Measurements from ENCODE around the gene VSTM4.

The VSTM4 gene

DNA sequence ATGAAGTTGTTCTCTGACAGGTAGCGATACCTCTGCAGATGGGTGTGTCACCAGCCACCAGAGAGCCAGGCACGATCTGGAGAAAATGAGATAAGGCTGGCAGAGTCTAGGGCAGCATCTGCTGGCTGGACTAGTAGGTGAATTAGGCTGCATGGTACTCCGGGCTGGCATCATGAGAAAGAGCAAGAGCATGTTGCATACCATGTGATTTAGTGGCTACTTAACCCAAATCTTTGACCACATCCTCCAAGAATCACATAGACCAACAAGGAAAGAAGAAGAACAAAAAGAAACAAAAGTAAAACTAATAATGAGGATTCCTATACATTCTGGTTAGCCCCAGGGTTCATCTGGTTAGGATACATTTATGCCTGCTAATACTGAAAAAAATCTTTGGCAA lies 41.9 kb upstream of the VSTM4 start:
- H3K79me2 ChIP-seq (ENCODE audit: insufficient read depth, low read length) = no peaks in the 10 kb centered on the region
- no peak overlapping the region for H3K4me2 ChIP-seq (ENCODE audit: insufficient read depth, low read length)
- H3K4me3 ChIP-seq (ENCODE audit: low read depth in 1 of 2, low read length in 2 of 2) = no peak overlapping the region
- H3K9ac ChIP-seq (ENCODE audit: low read depth, low read length) = no peak overlapping the region
- no peaks in the 10 kb centered on the region for H3K9me3 ChIP-seq (ENCODE audit: insufficient read depth, low read length, severe bottlenecking)
- no peak overlapping the region for H2AFZ ChIP-seq (ENCODE audit: low read depth, low read length)
- no peaks in the 10 kb centered on the region for H3K27me3 ChIP-seq (ENCODE audit: insufficient read depth, low read length, poor library complexity)
- peaks cover 20% of the 10 kb centered on the region for H3K4me1 ChIP-seq (ENCODE audit: insufficient read depth, low read length)
- ATAC-seq (ENCODE audit: insufficient read depth, low read depth) (no peak), DNase-seq (no peak)
- TF ChIP-seq EZH2 (IDR thresholded peaks at IDR 0.05; ENCODE audit: borderline replicate concordance, low read depth, low read length, severe bottlenecking) = no peak
- TF ChIP-seq, protein P1, sequence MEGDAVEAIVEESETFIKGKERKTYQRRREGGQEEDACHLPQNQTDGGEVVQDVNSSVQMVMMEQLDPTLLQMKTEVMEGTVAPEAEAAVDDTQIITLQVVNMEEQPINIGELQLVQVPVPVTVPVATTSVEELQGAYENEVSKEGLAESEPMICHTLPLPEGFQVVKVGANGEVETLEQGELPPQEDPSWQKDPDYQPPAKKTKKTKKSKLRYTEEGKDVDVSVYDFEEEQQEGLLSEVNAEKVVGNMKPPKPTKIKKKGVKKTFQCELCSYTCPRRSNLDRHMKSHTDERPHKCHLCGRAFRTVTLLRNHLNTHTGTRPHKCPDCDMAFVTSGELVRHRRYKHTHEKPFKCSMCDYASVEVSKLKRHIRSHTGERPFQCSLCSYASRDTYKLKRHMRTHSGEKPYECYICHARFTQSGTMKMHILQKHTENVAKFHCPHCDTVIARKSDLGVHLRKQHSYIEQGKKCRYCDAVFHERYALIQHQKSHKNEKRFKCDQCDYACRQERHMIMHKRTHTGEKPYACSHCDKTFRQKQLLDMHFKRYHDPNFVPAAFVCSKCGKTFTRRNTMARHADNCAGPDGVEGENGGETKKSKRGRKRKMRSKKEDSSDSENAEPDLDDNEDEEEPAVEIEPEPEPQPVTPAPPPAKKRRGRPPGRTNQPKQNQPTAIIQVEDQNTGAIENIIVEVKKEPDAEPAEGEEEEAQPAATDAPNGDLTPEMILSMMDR (IDR thresholded peaks at IDR 0.05; ENCODE audit: borderline replicate concordance, extremely low read depth, low read length, poor library complexity, severe bottlenecking) = no peak
- no peaks in the 10 kb centered on the region for H3K36me3 ChIP-seq (ENCODE audit: insufficient read depth, low read length)
- H4K20me1 ChIP-seq (ENCODE audit: insufficient read depth, low read length) = no peaks in the 10 kb centered on the region
- no peak overlapping the region for H3K27ac ChIP-seq (ENCODE audit: low read length)

DNA sequence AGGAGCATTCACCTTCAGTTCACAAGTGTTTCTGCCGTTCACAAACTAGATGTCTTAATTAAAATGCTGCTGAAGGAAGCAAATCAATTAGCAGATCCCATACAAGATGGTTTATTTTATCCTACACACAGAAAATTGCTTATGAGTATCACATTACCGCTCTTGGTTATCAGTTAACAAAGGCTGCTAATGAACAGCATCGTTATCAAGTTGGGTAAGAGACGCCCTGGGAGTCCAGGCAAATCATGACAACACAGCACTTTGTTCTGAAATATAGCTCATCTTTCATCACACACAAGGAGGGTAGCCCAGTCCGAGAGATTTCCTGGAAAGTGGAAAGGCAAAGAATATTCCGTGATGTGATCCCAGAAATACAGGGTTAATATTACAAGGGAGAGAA lies 39.3 kb upstream of the VSTM4 start:
- Histone ChIP-seq H2AFZ (ENCODE audit: low read depth, low read length) (no peak overlapping the region), H3K36me3 (ENCODE audit: insufficient read depth, low read length) (no peaks in the 10 kb centered on the region), H3K4me2 (ENCODE audit: insufficient read depth, low read length) (no peak overlapping the region), H3K79me2 (ENCODE audit: insufficient read depth, low read length) (no peaks in the 10 kb centered on the region), H3K27me3 (ENCODE audit: insufficient read depth, low read length, poor library complexity) (no peaks in the 10 kb centered on the region), H3K9me3 (ENCODE audit: insufficient read depth, low read length, severe bottlenecking) (no peaks in the 10 kb centered on the region), H4K20me1 (ENCODE audit: insufficient read depth, low read length) (no peaks in the 10 kb centered on the region), H3K9ac (ENCODE audit: low read depth, low read length) (no peak overlapping the region), H3K4me3 (ENCODE audit: low read depth in 1 of 2, low read length in 2 of 2) (no peak overlapping the region), H3K27ac (ENCODE audit: low read length) (no peak overlapping the region), H3K4me1 (ENCODE audit: insufficient read depth, low read length) (peaks cover 28% of the 10 kb centered on the region)
- no peak for TF ChIP-seq EZH2 (IDR thresholded peaks at IDR 0.05; ENCODE audit: borderline replicate concordance, low read depth, low read length, severe bottlenecking)
- TF ChIP-seq, protein P1 (IDR thresholded peaks at IDR 0.05; ENCODE audit: borderline replicate concordance, extremely low read depth, low read length, poor library complexity, severe bottlenecking) = no peak
- DNase-seq (no peak), ATAC-seq (ENCODE audit: insufficient read depth, low read depth) (no peak)

DNA sequence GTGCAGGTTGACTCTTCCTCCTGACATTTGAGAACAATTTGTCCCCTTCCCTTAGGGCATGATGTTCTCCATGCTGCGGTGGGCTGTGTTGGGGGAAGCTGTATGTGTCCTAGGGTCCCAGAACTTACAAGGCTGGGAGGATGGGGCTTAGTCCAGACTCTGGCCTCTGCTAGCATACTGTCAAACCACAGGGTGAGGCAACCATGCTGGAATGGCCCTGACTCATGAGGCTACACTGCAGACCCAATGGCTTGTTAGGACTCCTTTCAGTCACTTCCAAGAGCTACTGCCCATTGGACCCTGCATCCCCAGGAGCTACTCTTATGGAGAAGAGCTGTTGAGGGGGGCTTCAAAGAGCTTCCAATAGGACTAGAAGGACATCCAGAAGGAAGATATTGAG lies 38.6 kb upstream of the VSTM4 start:
- Histone ChIP-seq H3K9ac (ENCODE audit: low read depth, low read length) (no peak overlapping the region), H3K27ac (ENCODE audit: low read length) (no peak overlapping the region), H3K4me3 (ENCODE audit: low read depth in 1 of 2, low read length in 2 of 2) (no peak overlapping the region), H3K4me1 (ENCODE audit: insufficient read depth, low read length) (peaks cover 23% of the 10 kb centered on the region), H4K20me1 (ENCODE audit: insufficient read depth, low read length) (no peaks in the 10 kb centered on the region), H2AFZ (ENCODE audit: low read depth, low read length) (no peak overlapping the region), H3K4me2 (ENCODE audit: insufficient read depth, low read length) (no peak overlapping the region), H3K27me3 (ENCODE audit: insufficient read depth, low read length, poor library complexity) (no peaks in the 10 kb centered on the region), H3K9me3 (ENCODE audit: insufficient read depth, low read length, severe bottlenecking) (no peaks in the 10 kb centered on the region), H3K79me2 (ENCODE audit: insufficient read depth, low read length) (no peaks in the 10 kb centered on the region), H3K36me3 (ENCODE audit: insufficient read depth, low read length) (no peaks in the 10 kb centered on the region)
- ATAC-seq (ENCODE audit: insufficient read depth, low read depth) (no peak), DNase-seq (no peak)
- no peak for TF ChIP-seq EZH2 (IDR thresholded peaks at IDR 0.05; ENCODE audit: borderline replicate concordance, low read depth, low read length, severe bottlenecking)
- TF ChIP-seq, protein P1 (IDR thresholded peaks at IDR 0.05; ENCODE audit: borderline replicate concordance, extremely low read depth, low read length, poor library complexity, severe bottlenecking) = no peak

- Histone ChIP-seq H3K9ac (ENCODE audit: low read depth, low read length) (no peak overlapping the region), H3K79me2 (ENCODE audit: insufficient read depth, low read length) (no peaks in the 10 kb centered on the region), H3K27me3 (ENCODE audit: insufficient read depth, low read length, poor library complexity) (no peaks in the 10 kb centered on the region), H4K20me1 (ENCODE audit: insufficient read depth, low read length) (no peaks in the 10 kb centered on the region), H3K9me3 (ENCODE audit: insufficient read depth, low read length, severe bottlenecking) (no peaks in the 10 kb centered on the region), H3K4me1 (ENCODE audit: insufficient read depth, low read length) (peaks cover 15% of the 10 kb centered on the region), H3K4me2 (ENCODE audit: insufficient read depth, low read length) (no peak overlapping the region), H3K36me3 (ENCODE audit: insufficient read depth, low read length) (no peaks in the 10 kb centered on the region), H3K27ac (ENCODE audit: low read length) (no peak overlapping the region), H3K4me3 (ENCODE audit: low read depth in 1 of 2, low read length in 2 of 2) (no peak overlapping the region), H2AFZ (ENCODE audit: low read depth, low read length) (no peak overlapping the region)
- DNase-seq (no peak), ATAC-seq (ENCODE audit: insufficient read depth, low read depth) (no peak)
- TF ChIP-seq, protein P1 (IDR thresholded peaks at IDR 0.05; ENCODE audit: borderline replicate concordance, extremely low read depth, low read length, poor library complexity, severe bottlenecking) = no peak
- no peak for TF ChIP-seq EZH2 (IDR thresholded peaks at IDR 0.05; ENCODE audit: borderline replicate concordance, low read depth, low read length, severe bottlenecking)
Observed at GRCh38 chr10:49153115-49153514, 37.8 kb upstream of the VSTM4 start.

All from DND-41 (cell line).